Small intestine (tissue), 7 donors: Measurements from ENCODE around the gene HBEGF. TPM values are rescaled to one million over a fixed set of nuclear protein-coding genes. Genes with fewer than 3 reads are reported as not detected.

Experiments used
- DNase-seq, 2 donors: peaks; one replicate each; pipeline versions ENCODE4 v3.0.0 to v3.0.0-alpha.2; 2013
- FAIRE-seq: peaks from 2 replicates; lab custom pipeline; 2012; peaks lifted over from hg19 to GRCh38; lab: Jason Lieb, UNC
- H3K27ac ChIP-seq, 3 donors: one replicate each; pipeline ENCODE4 v1.5.1; 2013; ENCODE audit warnings: low read length in 2 of 3, mild to moderate bottlenecking in 2 of 3, control low read depth in 1 of 3, inconsistent platforms in 1 of 3, low read depth in 1 of 3, moderate library complexity in 1 of 3
- H3K27me3 ChIP-seq, 3 donors: one replicate each; pipeline ENCODE4 v1.6.1; 2013; ENCODE audit warnings: low read length in 3 of 3, inconsistent platforms in 1 of 3; ENCODE audit not compliant: control insufficient read depth in 3 of 3, insufficient read depth in 3 of 3
- H3K36me3 ChIP-seq, 3 donors: one replicate each; pipeline ENCODE4 v1.6.1; 2013; ENCODE audit warnings: low read length in 3 of 3, inconsistent platforms in 1 of 3, low read depth in 1 of 3, mild to moderate bottlenecking in 1 of 3, moderate library complexity in 1 of 3; ENCODE audit not compliant: control insufficient read depth in 3 of 3, insufficient read depth in 2 of 3
- H3K4me1 ChIP-seq, 3 donors: one replicate each; pipeline ENCODE4 v1.6.1; 2013; ENCODE audit warnings: low read length in 2 of 3, inconsistent platforms in 1 of 3, low read depth in 1 of 3, mild to moderate bottlenecking in 1 of 3, moderate library complexity in 1 of 3; ENCODE audit not compliant: control insufficient read depth in 3 of 3, insufficient read depth in 2 of 3
- H3K4me3 ChIP-seq, 3 donors: one replicate each; pipeline ENCODE4 v1.5.1; 2013; ENCODE audit warnings: low read length in 3 of 3, control low read depth in 1 of 3, inconsistent platforms in 1 of 3, low read depth in 1 of 3, mild to moderate bottlenecking in 1 of 3, moderate library complexity in 1 of 3
- H3K9me3 ChIP-seq, 2 donors: one replicate each; pipeline ENCODE4 v1.6.1; 2013; ENCODE audit warnings: low read depth in 1 of 2, low read length in 1 of 2; ENCODE audit not compliant: control insufficient read depth in 2 of 2, insufficient read depth in 1 of 2
- WGBS, 3 donors: extraction: QIAGEN DNeasy Blood & Tissue Kit; methylation state at CpG; one replicate each; pipeline ENCODE4 v1.1.7; 2013; 5-methylcytosine and 5-hydroxymethylcytosine counted together
- polyA plus RNA-seq, 4 donors: library from polyadenylated mRNA; stranded (reverse) in 3 of 4; unstranded in 1 of 4; fragments of 200-250 nt in 3 of 4; fragments of 120-200 nt in 1 of 4; gene quantifications; one replicate each; pipeline versions ENCODE4 v1.2.1 to v1.2.3, GENCODE V29; 2013
- donor health status: healthy with polysubstance abuse.
- donor health status: control.
- donor health status: control.
- donor health status: Bipolar disorder and iron deficiency.
- donor health status: healthy.

The HBEGF gene
- polyA plus RNA-seq, 4 donors = 2.1 to 18.1 (median 13.8) TPM

DNA sequence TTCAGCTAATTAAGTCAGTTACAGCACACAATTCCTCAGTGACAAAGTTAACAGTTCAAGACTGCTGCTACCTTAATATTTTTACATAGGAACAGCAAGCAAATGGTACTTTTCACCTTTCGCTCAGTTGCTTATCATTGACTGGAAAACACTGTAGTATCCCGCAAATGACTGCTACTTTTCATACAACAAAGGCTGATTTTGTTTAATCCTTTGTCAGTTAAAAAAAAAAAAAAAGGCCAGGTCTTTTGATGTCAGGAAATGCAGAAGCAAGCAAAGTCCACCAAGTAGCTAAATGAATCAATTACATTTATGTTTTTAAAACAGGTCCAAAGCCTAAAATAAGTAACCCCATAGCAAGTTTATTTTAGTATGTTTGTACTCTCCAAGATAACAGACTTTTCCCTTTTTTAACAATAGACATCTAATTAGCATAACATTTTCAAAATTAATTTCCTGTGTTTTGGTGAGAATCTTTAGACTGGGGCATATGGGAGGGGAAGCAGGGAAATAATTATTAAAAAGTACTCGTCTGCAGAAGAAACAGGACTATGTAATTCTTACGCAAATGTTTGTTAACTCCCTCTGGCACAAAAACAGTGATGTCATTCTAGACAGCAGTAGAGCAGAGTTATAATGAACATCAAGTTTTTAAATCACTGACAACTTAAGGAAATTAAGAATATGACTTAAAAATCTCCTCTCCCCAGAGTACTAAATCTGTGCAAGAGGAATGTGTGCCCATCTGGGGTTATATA is 53.1 kb downstream of the HBEGF start:
- FAIRE-seq = no peak
- H3K27ac ChIP-seq = peak overlapping the region in 2 of 3 donors; percentile 16 to 57
- no peaks in the 10 kb centered on the region for H3K9me3 ChIP-seq
- WGBS, 3 donors = 25 to 40% (median 37%) methylated on average over 4 of the region's 4 CpGs
- H3K27me3 ChIP-seq = no peaks in the 10 kb centered on the region
- peaks cover 0 to 2% (median 0%) of the 10 kb centered on the region in 3 donors for H3K36me3 ChIP-seq
- DNase-seq = peak in 1 of 2 donors; percentile 34
- H3K4me3 ChIP-seq = no peak overlapping the region
- peaks cover 0 to 19% (median 4%) of the 10 kb centered on the region in 3 donors for H3K4me1 ChIP-seq

DNA sequence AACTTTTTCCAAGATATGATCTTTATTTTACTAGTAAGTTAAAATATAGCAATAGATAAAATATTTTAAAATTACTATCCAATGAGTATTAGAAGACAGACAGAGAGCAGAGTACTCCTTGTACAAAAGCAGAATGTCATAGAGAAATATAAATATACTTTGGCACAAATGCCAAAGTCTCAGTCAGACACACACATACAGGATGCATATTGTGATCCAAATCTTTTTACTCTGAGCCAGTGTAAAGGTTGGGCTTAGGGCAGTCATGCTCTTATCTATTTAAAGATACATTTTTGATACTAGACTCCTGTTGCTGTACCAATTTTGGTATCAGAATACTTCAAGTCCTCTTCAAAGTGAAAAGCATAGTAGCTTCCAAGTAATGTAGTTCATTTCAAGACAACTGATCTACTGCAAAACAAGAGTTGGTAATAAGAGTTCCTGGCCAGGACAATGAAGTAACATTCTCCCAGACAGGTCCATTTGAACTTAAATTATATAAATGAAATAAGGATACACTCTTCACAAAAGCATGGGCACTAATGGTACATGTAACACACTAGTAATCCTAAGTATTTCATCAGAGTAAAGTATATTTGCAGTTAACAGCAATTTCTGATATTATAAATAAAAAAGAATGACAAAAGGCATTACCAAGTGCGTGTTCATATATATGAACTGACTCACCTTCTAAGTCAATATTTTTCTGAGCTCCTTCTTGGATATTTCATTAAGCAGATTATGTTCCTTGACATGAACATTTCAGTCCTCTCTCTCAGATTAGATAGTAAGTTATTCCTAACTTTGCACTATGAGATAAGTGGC is 54.0 kb downstream of the HBEGF start:
- H3K4me3 ChIP-seq = no peak overlapping the region
- peaks cover 0 to 19% (median 4%) of the 10 kb centered on the region in 3 donors for H3K4me1 ChIP-seq
- DNase-seq (no peak), FAIRE-seq (no peak)
- WGBS, 3 donors = 14 to 68% (median 66%) methylated on average over 1 of the region's 1 CpG
- H3K36me3 ChIP-seq = peaks cover 0 to 2% (median 0%) of the 10 kb centered on the region in 3 donors
- no peaks in the 10 kb centered on the region for H3K27me3 ChIP-seq
- peak overlapping the region in 1 of 3 donors; percentile 57 for H3K27ac ChIP-seq
- no peaks in the 10 kb centered on the region for H3K9me3 ChIP-seq

DNA sequence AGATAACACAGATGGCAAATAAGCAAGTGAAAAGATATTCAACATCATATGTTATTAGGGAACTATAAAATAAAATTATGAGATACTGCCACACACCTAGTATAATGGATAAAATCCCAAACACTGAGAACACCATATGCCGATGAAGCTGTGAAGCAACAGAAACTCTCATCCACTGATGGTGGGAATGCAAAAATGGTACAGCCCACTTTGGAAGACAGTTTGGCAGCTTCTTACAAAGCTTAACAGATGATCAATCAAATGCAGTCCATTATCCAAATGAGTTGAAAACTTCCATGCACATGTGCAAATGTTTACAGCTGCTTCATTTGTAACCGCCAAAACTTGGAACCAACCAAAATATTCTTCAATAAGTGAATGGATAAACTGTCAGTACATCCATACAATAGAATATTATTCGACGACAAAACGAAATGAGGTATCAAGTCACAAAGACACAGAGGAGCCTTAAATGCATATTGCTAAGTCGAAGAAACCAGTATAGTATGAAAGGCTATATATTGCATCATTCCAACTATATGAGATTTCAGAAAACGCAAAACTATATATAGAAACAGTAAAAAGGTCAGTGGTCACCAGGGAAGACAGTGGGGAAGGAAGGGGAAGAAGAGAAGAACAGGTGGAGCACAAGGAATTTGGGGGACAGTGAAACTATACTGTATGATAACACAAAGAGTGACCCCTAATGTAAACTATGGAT is 58.4 kb downstream of the HBEGF start:
- H3K27ac ChIP-seq = no peak overlapping the region
- WGBS, 3 donors = 66 to 91% (median 91%) methylated on average over 7 of the region's 7 CpGs
- no peaks in the 10 kb centered on the region for H3K9me3 ChIP-seq
- peaks cover 0 to 2% (median 2%) of the 10 kb centered on the region in 3 donors for H3K36me3 ChIP-seq
- no peak for FAIRE-seq
- peaks cover 0 to 6% (median 0%) of the 10 kb centered on the region in 3 donors for H3K4me1 ChIP-seq
- H3K27me3 ChIP-seq = no peaks in the 10 kb centered on the region
- no peak overlapping the region for H3K4me3 ChIP-seq
- DNase-seq = no peak

DNA sequence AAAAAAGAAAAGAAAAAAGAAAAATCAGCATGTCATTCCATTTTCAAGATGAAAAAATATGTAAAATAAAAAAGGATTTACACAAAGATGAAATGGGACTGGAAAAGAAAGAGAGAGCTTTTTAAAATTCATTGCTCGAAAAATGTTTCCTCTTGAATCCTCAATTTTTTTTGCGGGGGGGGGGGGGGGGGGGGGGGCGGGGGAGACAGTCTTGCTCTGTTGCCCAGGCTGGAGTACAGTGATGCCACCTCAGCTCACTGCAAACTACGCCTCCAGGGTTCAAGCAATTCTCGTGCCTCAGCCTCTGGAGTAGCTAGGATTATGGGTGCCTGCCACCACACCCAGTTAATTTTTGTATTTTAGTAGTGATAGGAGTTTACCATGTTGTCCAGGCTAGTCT is 60.0 kb downstream of the HBEGF start:
- no peak overlapping the region for H3K27ac ChIP-seq
- H3K4me3 ChIP-seq = no peak overlapping the region
- H3K9me3 ChIP-seq = no peaks in the 10 kb centered on the region
- 89 to 96% (median 92%) methylated on average over 5 of the region's 5 CpGs for WGBS, 3 donors
- no peak for FAIRE-seq
- H3K27me3 ChIP-seq = no peaks in the 10 kb centered on the region
- H3K36me3 ChIP-seq = peaks cover 0 to 4% (median 2%) of the 10 kb centered on the region in 3 donors
- DNase-seq = no peak
- H3K4me1 ChIP-seq = no peaks in the 10 kb centered on the region

DNA sequence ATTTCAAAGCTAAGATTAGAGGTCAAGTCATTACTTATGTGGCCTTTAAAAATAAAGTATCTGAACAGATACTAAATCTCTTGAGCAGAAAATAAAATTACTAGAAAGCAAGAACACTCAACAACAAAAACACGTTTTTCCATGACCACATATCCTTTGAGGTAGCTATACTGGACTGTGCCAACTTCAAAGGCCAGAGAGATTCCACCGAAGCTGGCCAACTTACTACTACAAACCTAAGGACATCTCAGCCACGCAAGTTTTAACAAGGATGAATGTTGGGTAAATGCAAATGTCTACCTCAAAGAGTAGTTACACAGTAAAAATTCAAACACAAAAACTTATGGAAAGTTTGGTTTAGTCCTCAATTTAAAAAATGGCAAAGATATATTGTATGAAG is 62.4 kb downstream of the HBEGF start:
- DNase-seq (no peak), FAIRE-seq (no peak)
- H3K9me3 ChIP-seq = no peaks in the 10 kb centered on the region
- H3K27ac ChIP-seq = no peak overlapping the region
- no peak overlapping the region for H3K4me3 ChIP-seq
- 87 to 93% (median 91%) methylated on average over 3 of the region's 3 CpGs for WGBS, 3 donors
- no peaks in the 10 kb centered on the region for H3K27me3 ChIP-seq
- H3K4me1 ChIP-seq = no peaks in the 10 kb centered on the region
- peaks cover 0 to 9% (median 0%) of the 10 kb centered on the region in 3 donors for H3K36me3 ChIP-seq

Other genes starting within 250 kb of the HBEGF start
- gene PURA, start 232.5 kb downstream of the HBEGF start, polyA plus RNA-seq = 10 to 100 TPM in 1 of 4 donors, 1 to 10 TPM in 3; 4.8 to 15.8 (median 8.3) TPM
- 10 to 100 TPM in 1 of 4 donors, 1 to 10 TPM in 3; 4.6 to 10.1 (median 7.9) TPM for gene IGIP, start 220.7 kb downstream of the HBEGF start, polyA plus RNA-seq
- gene CYSTM1, start 171.4 kb downstream of the HBEGF start, polyA plus RNA-seq = 100 to 1,000 TPM in 3 of 4 donors, 10 to 100 TPM in 1; 94.4 to 884 (median 546) TPM
- gene PFDN1, start 43.5 kb downstream of the HBEGF start, polyA plus RNA-seq = 10 to 100 TPM; 53.8 to 73.1 (median 66.8) TPM
- not detected for gene SLC4A9, start 13.6 kb upstream of the HBEGF start, polyA plus RNA-seq
- 100 to 1,000 TPM in 1 of 4 donors, 10 to 100 TPM in 3; 44.2 to 136 (median 61.9) TPM for gene ANKHD1, start 55.2 kb upstream of the HBEGF start, polyA plus RNA-seq
- gene EIF4EBP3, start 201.1 kb upstream of the HBEGF start, polyA plus RNA-seq = 10 to 100 TPM; 20.2 to 100.0 (median 60.7) TPM
- gene SRA1, start 210.9 kb upstream of the HBEGF start, polyA plus RNA-seq = 10 to 100 TPM; 19.0 to 49.9 (median 32.3) TPM
- gene APBB3, start 218.0 kb upstream of the HBEGF start, polyA plus RNA-seq = 10 to 100 TPM in 3 of 4 donors, 1 to 10 TPM in 1; 9.5 to 22.9 (median 17.4) TPM
- gene SLC35A4, start 218.2 kb upstream of the HBEGF start, polyA plus RNA-seq = 10 to 100 TPM; 35.7 to 74.6 (median 57.9) TPM